Right lobe of liver (tissue), 6 donors: ENCODE data around the gene RNASE8. TPM values are rescaled to one million over a fixed set of nuclear protein-coding genes. Genes with fewer than 3 reads are reported as not detected.

Source experiments
- ATAC-seq, 4 donors: fragments of 200-7000 bp; cut with Tn5 transposase; one replicate each; pipeline ENCODE4 v1.9.1; 2020; ENCODE audit warnings: mild to moderate bottlenecking in 4 of 4, moderate library complexity in 4 of 4
- DNase-seq, 3 donors: peaks; one replicate each; pipeline ENCODE4 v3.0.0-alpha.2; 2020
- H3K27ac ChIP-seq, 3 donors: fragments of 200-600 bp; one replicate each; pipeline ENCODE4 v1.8.0; 2022
- H3K27me3 ChIP-seq, 2 donors: fragments of 200-600 bp; one replicate each; pipeline ENCODE4 v1.8.0; 2022
- H3K36me3 ChIP-seq, 4 donors: fragments of 200-600 bp; sonication (generic) in 1 of 4; one replicate each; pipeline versions ENCODE4 v1.5.1 to v1.8.0; 2017 to 2022; ENCODE audit warnings: control low read depth in 1 of 4
- H3K4me1 ChIP-seq, 4 donors: fragments of 200-600 bp; sonication (generic) in 1 of 4; one replicate each; pipeline versions ENCODE4 v1.5.1 to v1.8.0; 2017 to 2022; ENCODE audit warnings: control low read depth in 1 of 4
- H3K4me3 ChIP-seq, 3 donors: fragments of 200-600 bp; one replicate each; pipeline ENCODE4 v1.8.0; 2022
- H3K9me3 ChIP-seq, 4 donors: fragments of 200-600 bp; sonication (generic) in 1 of 4; one replicate each; pipeline versions ENCODE4 v1.5.1 to v1.8.0; 2017 to 2022; ENCODE audit warnings: control low read depth in 1 of 4
- POLR2A ChIP-seq: fragments of 450-650 bp; IDR thresholded peaks from one replicate; pipeline ENCODE4 v1.6.1; 2017; ENCODE audit warnings: antibody characterized with exemption, mild to moderate bottlenecking
- WGBS: methylation state at CpG from one replicate; pipeline ENCODE4 v1.1.6; 2018; ENCODE audit warnings: low coverage, low lambda C conversion rate; ENCODE audit not compliant: insufficient coverage; ENCODE audit errors: missing lambda C conversion rate; 5-methylcytosine and 5-hydroxymethylcytosine counted together
- intact Hi-C, 2 donors: fragments of 100-400 bp; cut with DNase I; formaldehyde crosslinking; loops; one replicate each; pipeline versions ENCODE4 v1.11.2 to v1.14.1; 2022
- total RNA-seq, 6 experiments: library from RNA; depleted of rRNA in 2 of 6; stranded (reverse); fragments of >200 nt in 2 of 6; fragmentation: NEBNext Ultra II Directional in 3 of 6; extraction: Animal tissue kit (Norgen Biotek cat#: 25700) in 3 of 6; gene quantifications; one replicate each; pipeline versions ENCODE4 v1.1.0 to v1.2.4, GENCODE V29; 2016 to 2023
- TF ChIP-seq, protein P1 (sequence below), 4 donors: fragments of 200-600 bp in 3 of 4; fragments of 450-650 bp in 1 of 4; IDR thresholded peaks; one replicate each; pipeline versions ENCODE4 v1.5.1 to v1.8.0; 2016 to 2022; ENCODE audit warnings: antibody characterized with exemption in 4 of 4, mild to moderate bottlenecking in 2 of 4
- donor health status: DM: no; HTN: yes; CAD: no.
- donor health status: DM: no; HTN: no; CAD: no.
- donor health status: DM: no; HTN: no; CAD: no.
- donor health status: DM: no; HTN: yes; CAD: no.
- donor health status: DM: no; HTN: yes; CAD: no.

The RNASE8 gene
- total RNA-seq, 6 experiments from 2014 or later = not detected

DNA sequence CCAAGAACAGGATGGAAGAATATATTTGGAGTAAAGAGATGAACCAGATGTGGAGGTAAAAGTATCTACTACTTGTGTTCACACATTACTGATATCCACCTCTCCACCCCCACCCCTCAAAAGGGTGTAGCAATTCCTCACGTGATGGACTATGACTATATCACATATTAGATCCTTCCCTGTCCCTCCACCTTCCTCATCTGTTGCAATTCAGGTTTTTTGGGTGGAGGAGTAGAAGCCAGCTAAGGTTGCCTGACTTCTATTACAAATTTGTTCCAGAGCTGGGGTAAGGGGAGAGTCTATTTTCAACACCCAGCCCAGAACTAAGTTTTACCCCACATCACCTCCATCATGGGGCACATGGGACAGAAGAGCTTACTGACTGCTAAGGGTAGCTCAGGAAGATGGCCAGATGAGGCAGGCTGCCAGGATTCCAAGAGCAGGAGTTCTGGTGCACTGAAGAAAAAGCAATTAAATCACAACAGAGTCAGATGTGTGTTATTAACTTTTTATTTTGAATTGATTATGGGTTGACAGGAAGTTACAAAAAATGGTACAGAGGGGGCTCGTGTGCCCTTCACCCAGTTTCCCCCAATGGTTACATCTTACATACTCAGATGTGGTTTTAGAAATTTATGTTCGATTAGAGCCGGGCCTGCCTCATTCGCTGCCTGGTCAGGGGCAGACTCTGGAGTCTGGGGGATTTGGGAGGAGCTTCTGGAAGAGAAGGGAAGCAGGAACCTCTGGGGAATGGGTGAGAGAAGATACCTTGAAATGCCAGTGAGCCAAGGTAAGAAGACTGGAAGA lies 25.1 kb upstream of the RNASE8 start:
- H3K4me1 ChIP-seq = no peaks in the 10 kb centered on the region
- no peak overlapping the region for H3K4me3 ChIP-seq
- ATAC-seq (no peak), DNase-seq (no peak)
- no peak overlapping the region for H3K27ac ChIP-seq
- H3K27me3 ChIP-seq = no peaks in the 10 kb centered on the region
- TF ChIP-seq POLR2A = no peak
- TF ChIP-seq, protein P1, sequence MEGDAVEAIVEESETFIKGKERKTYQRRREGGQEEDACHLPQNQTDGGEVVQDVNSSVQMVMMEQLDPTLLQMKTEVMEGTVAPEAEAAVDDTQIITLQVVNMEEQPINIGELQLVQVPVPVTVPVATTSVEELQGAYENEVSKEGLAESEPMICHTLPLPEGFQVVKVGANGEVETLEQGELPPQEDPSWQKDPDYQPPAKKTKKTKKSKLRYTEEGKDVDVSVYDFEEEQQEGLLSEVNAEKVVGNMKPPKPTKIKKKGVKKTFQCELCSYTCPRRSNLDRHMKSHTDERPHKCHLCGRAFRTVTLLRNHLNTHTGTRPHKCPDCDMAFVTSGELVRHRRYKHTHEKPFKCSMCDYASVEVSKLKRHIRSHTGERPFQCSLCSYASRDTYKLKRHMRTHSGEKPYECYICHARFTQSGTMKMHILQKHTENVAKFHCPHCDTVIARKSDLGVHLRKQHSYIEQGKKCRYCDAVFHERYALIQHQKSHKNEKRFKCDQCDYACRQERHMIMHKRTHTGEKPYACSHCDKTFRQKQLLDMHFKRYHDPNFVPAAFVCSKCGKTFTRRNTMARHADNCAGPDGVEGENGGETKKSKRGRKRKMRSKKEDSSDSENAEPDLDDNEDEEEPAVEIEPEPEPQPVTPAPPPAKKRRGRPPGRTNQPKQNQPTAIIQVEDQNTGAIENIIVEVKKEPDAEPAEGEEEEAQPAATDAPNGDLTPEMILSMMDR (IDR thresholded peaks at IDR 0.05) = no peak
- H3K9me3 ChIP-seq = no peaks in the 10 kb centered on the region
- intact Hi-C loops = no loop called here
- WGBS = 77% methylated on average over 5 of the region's 5 CpGs
- H3K36me3 ChIP-seq = no peaks in the 10 kb centered on the region

DNA sequence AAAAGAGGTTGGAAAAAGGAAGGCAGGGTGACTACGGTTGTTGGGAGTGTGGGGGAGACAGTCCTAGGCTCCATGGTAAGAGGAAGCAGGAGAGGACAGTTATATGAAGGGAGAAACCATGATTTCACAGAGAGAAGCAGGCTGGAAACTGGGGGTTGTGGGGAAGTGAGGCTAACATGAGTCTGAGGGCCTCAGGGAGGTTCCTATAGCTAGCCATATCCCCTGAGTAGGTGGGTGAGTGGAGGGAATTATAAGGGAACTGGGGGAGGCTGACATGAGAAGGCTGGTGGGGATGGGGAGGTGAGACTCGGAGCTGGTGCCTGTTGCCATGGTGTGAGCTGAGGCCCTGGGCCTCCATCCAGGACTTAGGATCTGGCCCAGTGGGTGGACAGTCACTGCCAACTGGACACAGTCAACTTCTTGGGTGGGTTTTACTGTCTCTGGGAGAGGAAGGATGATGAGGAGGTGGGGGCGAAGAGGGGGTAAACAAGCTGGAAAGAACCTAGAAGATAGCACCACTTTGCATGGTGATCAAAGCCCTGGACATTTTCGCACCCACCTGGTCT lies 24.4 kb upstream of the RNASE8 start:
- no peaks in the 10 kb centered on the region for H3K9me3 ChIP-seq
- intact Hi-C loops = no loop called here
- H3K36me3 ChIP-seq = no peaks in the 10 kb centered on the region
- 85% methylated on average over 4 of the region's 4 CpGs for whole genome bisulfite sequencing
- no peaks in the 10 kb centered on the region for H3K27me3 ChIP-seq
- no peak overlapping the region for H3K4me3 ChIP-seq
- peak in 1 of 4 donors; percentile 14 for ATAC-seq
- H3K27ac ChIP-seq = no peak overlapping the region
- no peak for TF ChIP-seq POLR2A
- TF ChIP-seq, protein P1 (IDR thresholded peaks at IDR 0.05) = no peak
- peaks cover 0 to 4% (median 1%) of the 10 kb centered on the region in 4 donors for H3K4me1 ChIP-seq
- no peak for DNase-seq

DNA sequence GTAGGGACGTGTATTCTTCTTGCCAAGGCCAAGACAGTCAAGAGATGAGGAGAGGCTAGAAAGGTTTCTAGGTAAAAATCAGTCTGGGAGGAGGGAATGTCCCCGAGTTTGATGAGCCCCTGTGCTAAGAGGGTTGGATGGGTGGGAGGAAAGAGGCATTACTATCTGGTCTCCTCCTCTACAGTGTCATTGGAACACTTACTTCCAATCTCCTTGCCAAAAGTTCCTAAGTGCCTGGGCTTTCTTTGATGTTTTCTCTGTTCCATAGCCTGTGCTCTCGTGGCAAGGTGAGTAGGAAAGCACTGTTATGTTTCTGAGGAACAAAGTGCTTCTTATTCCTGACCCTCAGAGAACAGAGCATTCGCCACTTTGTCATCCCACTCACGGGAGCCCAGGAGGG lies 22.9 kb upstream of the RNASE8 start, which contains the start of gene RNASE13:
Gene RNASE13, minus strand, starts transcription at position 101 of the 400 bp plus-strand sequence. CDS start 519 bp downstream, outside the sequence.
- no peak for ATAC-seq
- no peaks in the 10 kb centered on the region for H3K9me3 ChIP-seq
- intact Hi-C loops = no loop called here
- H3K27me3 ChIP-seq = no peaks in the 10 kb centered on the region
- DNase-seq = no peak
- H3K36me3 ChIP-seq = no peaks in the 10 kb centered on the region
- H3K4me3 ChIP-seq = no peak within 1 kb of the TSS
- no peak within 1 kb of the TSS for H3K27ac ChIP-seq
- H3K4me1 ChIP-seq = peaks cover 0 to 19% (median 8%) of the 10 kb centered on the region in 4 donors
- WGBS = 67% methylated on average over 2 of the region's 5 CpGs
- TF ChIP-seq, protein P1 (IDR thresholded peaks at IDR 0.05) = no peak
- no peak for TF ChIP-seq POLR2A

DNA sequence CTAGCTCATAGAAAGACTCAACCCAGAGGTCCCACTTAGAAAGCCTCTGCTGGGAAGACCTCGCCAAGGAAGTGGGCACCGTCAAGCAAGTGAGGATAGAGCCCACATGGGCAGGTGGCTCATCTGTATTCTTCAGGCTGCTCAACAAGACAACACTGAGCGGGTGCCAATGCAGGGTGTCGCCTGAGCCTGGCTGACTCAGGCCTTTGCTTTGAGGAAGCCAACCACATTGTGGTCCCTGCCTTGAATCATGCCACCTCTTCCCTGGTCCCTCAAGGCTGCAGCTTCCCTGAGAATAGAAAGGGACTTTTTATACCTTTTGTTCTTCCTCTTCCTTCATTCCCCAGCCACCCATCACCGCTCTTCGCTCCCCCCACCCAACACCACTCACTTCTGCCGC lies 20.9 kb upstream of the RNASE8 start:
- ATAC-seq (no peak), DNase-seq (no peak)
- H3K27ac ChIP-seq = no peak overlapping the region
- WGBS = 88% methylated on average over 7 of the region's 7 CpGs
- H3K4me3 ChIP-seq = no peak overlapping the region
- intact Hi-C loops = no loop called here
- peaks cover 0 to 35% (median 10%) of the 10 kb centered on the region in 4 donors for H3K4me1 ChIP-seq
- no peaks in the 10 kb centered on the region for H3K27me3 ChIP-seq
- H3K36me3 ChIP-seq = no peaks in the 10 kb centered on the region
- TF ChIP-seq POLR2A = no peak
- TF ChIP-seq, protein P1 (IDR thresholded peaks at IDR 0.05) = no peak
- H3K9me3 ChIP-seq = no peaks in the 10 kb centered on the region
